Thymus (tissue), 11 donors: Measurements from ENCODE around the gene NKAIN2. TPM values are rescaled to one million over a fixed set of nuclear protein-coding genes. Genes with fewer than 3 reads are reported as not detected.

Source experiments
- DNase-seq, 9 donors: peaks; one replicate each; pipeline ENCODE4 v3.0.0-alpha.2; 2013; ENCODE audit warnings: low spot score in 9 of 9, low read depth in 6 of 9, missing footprints in 1 of 9
- H3K27ac ChIP-seq, 2 donors: one replicate each; pipeline ENCODE4 v1.5.1; 2013; ENCODE audit warnings: control low read depth in 1 of 2, low read depth in 1 of 2, low read length in 1 of 2, mild to moderate bottlenecking in 1 of 2, moderate library complexity in 1 of 2
- H3K27me3 ChIP-seq, 2 donors: one replicate each; pipeline ENCODE4 v1.5.1; 2013; ENCODE audit warnings: low read length in 1 of 2; ENCODE audit not compliant: control insufficient read depth in 2 of 2, insufficient read depth in 1 of 2
- H3K36me3 ChIP-seq, 2 donors: one replicate each; pipeline ENCODE4 v1.5.1; 2013; ENCODE audit warnings: low read length in 1 of 2, mild to moderate bottlenecking in 1 of 2, moderate library complexity in 1 of 2; ENCODE audit not compliant: control insufficient read depth in 2 of 2, insufficient read depth in 2 of 2
- H3K4me1 ChIP-seq, 2 donors: one replicate each; pipeline ENCODE4 v1.5.1; 2013; ENCODE audit warnings: low read length in 2 of 2; ENCODE audit not compliant: control insufficient read depth in 2 of 2, insufficient read depth in 2 of 2
- H3K4me3 ChIP-seq, 2 donors: one replicate each; pipeline ENCODE4 v1.5.1; 2013; ENCODE audit warnings: low read length in 2 of 2, control low read depth in 1 of 2, mild to moderate bottlenecking in 1 of 2
- H3K9me3 ChIP-seq, 2 donors: one replicate each; pipeline ENCODE4 v1.5.1; 2013; ENCODE audit warnings: low read length in 1 of 2, mild to moderate bottlenecking in 1 of 2; ENCODE audit not compliant: control insufficient read depth in 2 of 2, insufficient read depth in 1 of 2
- WGBS: extraction: QIAGEN DNeasy Blood & Tissue Kit; methylation state at CpG from one replicate; pipeline ENCODE4 v1.1.7; 2013; 5-methylcytosine and 5-hydroxymethylcytosine counted together
- polyA plus RNA-seq: library from polyadenylated mRNA; stranded (reverse); fragments of 200-250 nt; gene quantifications from one replicate; pipeline ENCODE4 v1.2.3, GENCODE V29; 2013
- total RNA-seq: library from RNA; stranded (reverse); fragments of 120-200 nt; gene quantifications from one replicate; pipeline ENCODE4 v1.2.4, GENCODE V29; 2013
- donor health status: healthy.

The NKAIN2 gene
- total and polyA plus RNA-seq, 2 donors = 1.2 to 2.4 TPM

DNA sequence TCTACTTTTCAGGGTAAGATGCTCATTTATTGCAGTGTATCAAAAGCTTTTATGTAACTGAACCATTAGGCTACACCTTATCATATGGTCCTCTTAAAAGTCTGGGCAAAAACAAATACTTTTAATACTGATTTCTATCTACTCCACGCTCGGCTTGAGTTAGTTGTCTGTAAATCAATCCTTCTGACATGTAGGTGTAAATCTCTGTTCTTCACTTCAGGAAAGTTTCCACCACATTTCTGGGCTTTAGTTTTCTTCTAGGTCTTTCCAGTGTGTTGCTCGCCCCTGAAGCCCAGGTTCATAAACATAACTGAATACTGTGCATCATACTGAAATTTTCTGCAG lies 1069.4 kb downstream of the NKAIN2 start:
- no peaks in the 10 kb centered on the region for H3K27me3 ChIP-seq
- DNase-seq = no peak
- H3K36me3 ChIP-seq = no peaks in the 10 kb centered on the region
- H3K27ac ChIP-seq = no peak overlapping the region
- WGBS = 93% methylated on average over 3 of the region's 3 CpGs
- H3K4me3 ChIP-seq = no peak overlapping the region
- no peaks in the 10 kb centered on the region for H3K4me1 ChIP-seq
- no peaks in the 10 kb centered on the region for H3K9me3 ChIP-seq

Other genes with a start within 250 kb of the NKAIN2 start
- 0.38 TPM for gene TRDN, start 166.9 kb upstream of the NKAIN2 start, total RNA-seq
- gene TRDN, start 166.9 kb upstream of the NKAIN2 start, polyA plus RNA-seq = 0.18 TPM